ENCODE data around the gene TNFAIP8L3. TPM values are rescaled to one million over a fixed set of nuclear protein-coding genes. Genes with fewer than 3 reads are reported as not detected.

The TNFAIP8L3 gene
- total RNA-seq, 1 donor from 2014 or later: not detected

GRCh38 chr15:51083641-51084166 lies 11.0 kb downstream of the TNFAIP8L3 start:
- no peak for TF ChIP-seq CTCF (conservative IDR thresholded peaks at IDR 0.05; ENCODE audit: low read depth, low read length)
- DNase-seq (ENCODE audit: low read depth): no peak

GRCh38 chr15:51082246-51082645 lies 12.5 kb downstream of the TNFAIP8L3 start:
- TF ChIP-seq CTCF (conservative IDR thresholded peaks at IDR 0.05; ENCODE audit: low read depth, low read length): no peak
- no peak for DNase-seq (ENCODE audit: low read depth)
- no peak overlapping the region for H3K4me3 ChIP-seq (ENCODE audit: low read depth, low read length)

More at GRCh38 chr15:51083641-51084166, 11.0 kb downstream of the TNFAIP8L3 start:
- no peak overlapping the region for H3K4me3 ChIP-seq (ENCODE audit: low read depth, low read length)

GRCh38 chr15:51080286-51080685 lies 14.4 kb downstream of the TNFAIP8L3 start:
- no peak for TF ChIP-seq CTCF (conservative IDR thresholded peaks at IDR 0.05; ENCODE audit: low read depth, low read length)
- DNase-seq (ENCODE audit: low read depth): no peak
- no peak overlapping the region for H3K4me3 ChIP-seq (ENCODE audit: low read depth, low read length)

GRCh38 chr15:51079226-51079625 lies 15.5 kb downstream of the TNFAIP8L3 start:
- no peak overlapping the region for H3K4me3 ChIP-seq (ENCODE audit: low read depth, low read length)
- no peak for DNase-seq (ENCODE audit: low read depth)
- TF ChIP-seq CTCF (conservative IDR thresholded peaks at IDR 0.05; ENCODE audit: low read depth, low read length): no peak

GRCh38 chr15:51077221-51078153 lies 17.2 kb downstream of the TNFAIP8L3 start:
- DNase-seq (ENCODE audit: low read depth): no peak
- no peak for TF ChIP-seq CTCF (conservative IDR thresholded peaks at IDR 0.05; ENCODE audit: low read depth, low read length)
- no peak overlapping the region for H3K4me3 ChIP-seq (ENCODE audit: low read depth, low read length)

- DNase-seq (ENCODE audit: low read depth): no peak
- H3K4me3 ChIP-seq (ENCODE audit: low read depth, low read length): no peak overlapping the region
- no peak for TF ChIP-seq CTCF (conservative IDR thresholded peaks at IDR 0.05; ENCODE audit: low read depth, low read length)
Measured at GRCh38 chr15:51076524-51077220, 18.0 kb downstream of the TNFAIP8L3 start.
